Measurements from ENCODE around the gene RETREG2. TPM values are rescaled to one million over a fixed set of nuclear protein-coding genes. Genes with fewer than 3 reads are reported as not detected.

RETREG2 gene
- total and polyA plus RNA-seq, 11 donors = 13.4 to 56.0 (median 38.2) TPM

GRCh38 chr2:219209236-219210195 lies 31.4 kb downstream of the RETREG2 start:
- peaks cover 0 to 25% (median 17%) of the 10 kb centered on the region in 12 donors for H3K4me1 ChIP-seq
- no peaks in the 10 kb centered on the region for H3K9me3 ChIP-seq
- intact Hi-C loops (cut with DNase I) = loop anchor here in 7 of 10 donors (5.0 kb wide), 3 partner anchors 37 to 47 kb away; partner anchors contain the start of genes NHEJ1 (in 3 of the 7) and SLC23A3 (in 3 of the 7)
- 77 to 81% (median 80%) methylated on average over 13 to 18 of the region's 18 CpGs for WGBS, 4 donors
- DNase-seq (peak in 1 of 5 donors; percentile 4), ATAC-seq (no peak)
- no peak for TF ChIP-seq POLR2A (IDR thresholded peaks at IDR 0.05)
- TF ChIP-seq CTCF (IDR thresholded peaks at IDR 0.05) = no peak
- peaks cover 0 to 63% (median 53%) of the 10 kb centered on the region in 9 donors for H3K36me3 ChIP-seq
- no peak overlapping the region for H3K4me3 ChIP-seq
- no peaks in the 10 kb centered on the region for H3K27me3 ChIP-seq
- H3K27ac ChIP-seq = no peak overlapping the region

DNA sequence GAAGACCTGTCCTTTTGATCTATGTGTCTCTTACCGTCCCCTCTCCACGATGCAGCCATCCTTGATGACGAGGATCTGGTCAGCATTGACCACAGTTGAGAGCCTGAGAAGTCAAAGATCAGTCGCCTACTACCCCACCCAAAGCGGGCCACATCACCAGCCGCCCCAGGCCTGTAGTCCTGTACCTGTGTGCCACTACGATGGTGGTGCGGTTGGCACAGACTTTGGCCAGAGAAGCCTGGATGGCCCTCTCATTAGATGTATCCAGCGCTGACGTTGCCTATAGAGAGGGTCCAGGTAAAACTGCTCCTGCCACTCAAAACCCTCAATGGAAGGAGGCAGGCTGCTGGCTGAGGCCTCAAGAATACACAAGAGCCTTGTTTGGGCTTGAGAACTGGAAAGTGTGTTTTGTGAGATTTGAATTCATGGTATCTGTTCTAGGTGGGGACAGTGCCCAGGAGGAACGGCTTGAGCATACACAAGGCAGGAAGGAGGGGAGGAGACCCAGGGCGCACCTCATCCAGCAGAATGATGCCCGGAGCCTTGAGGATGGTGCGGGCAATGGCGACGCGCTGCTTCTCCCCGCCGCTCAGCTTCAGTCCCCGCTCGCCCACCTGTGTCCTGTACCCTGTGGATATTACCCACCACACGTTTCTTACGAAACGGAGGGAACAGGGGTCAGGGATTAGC lies 32.3 kb downstream of the RETREG2 start:
- Histone ChIP-seq H3K4me3 (no peak overlapping the region), H3K27ac (no peak overlapping the region), H3K36me3 (peaks cover 0 to 71% (median 62%) of the 10 kb centered on the region in 9 donors), H3K9me3 (no peaks in the 10 kb centered on the region), H3K27me3 (no peaks in the 10 kb centered on the region), H3K4me1 (peaks cover 0 to 25% (median 17%) of the 10 kb centered on the region in 12 donors)
- WGBS, 4 donors = 91 to 95% (median 94%) methylated on average over 24 of the region's 24 CpGs
- intact Hi-C loops (cut with DNase I) = no loop called here
- ATAC-seq (no peak), DNase-seq (peak in 1 of 5 donors; percentile 3)
- no peak for TF ChIP-seq CTCF (IDR thresholded peaks at IDR 0.05)
- no peak for TF ChIP-seq POLR2A (IDR thresholded peaks at IDR 0.05)

GRCh38 chr2:219210886-219211362 lies 32.8 kb downstream of the RETREG2 start:
- ATAC-seq (no peak), DNase-seq (peak in 1 of 5 donors; percentile 2)
- Histone ChIP-seq H3K27me3 (no peaks in the 10 kb centered on the region), H3K4me1 (peaks cover 0 to 23% (median 16%) of the 10 kb centered on the region in 12 donors), H3K4me3 (no peak overlapping the region), H3K9me3 (no peaks in the 10 kb centered on the region), H3K36me3 (peaks cover 0 to 77% (median 65%) of the 10 kb centered on the region in 9 donors), H3K27ac (peak overlapping the region in 1 of 12 donors; percentile 2)
- TF ChIP-seq POLR2A (IDR thresholded peaks at IDR 0.05) (no peak), CTCF (IDR thresholded peaks at IDR 0.05) (no peak)
- intact Hi-C loops (cut with DNase I) = no loop called here
- WGBS, 4 donors = 91 to 96% (median 91%) methylated on average over 8 to 9 of the region's 9 CpGs

GRCh38 chr2:219213026-219213415 lies 34.9 kb downstream of the RETREG2 start:
- no peak for TF ChIP-seq CTCF (IDR thresholded peaks at IDR 0.05)
- TF ChIP-seq POLR2A (IDR thresholded peaks at IDR 0.05) = no peak
- Histone ChIP-seq H3K4me1 (peaks cover 0 to 28% (median 16%) of the 10 kb centered on the region in 12 donors), H3K9me3 (no peaks in the 10 kb centered on the region), H3K27ac (no peak overlapping the region), H3K4me3 (no peak overlapping the region), H3K27me3 (no peaks in the 10 kb centered on the region), H3K36me3 (peaks cover 0 to 78% (median 64%) of the 10 kb centered on the region in 9 donors)
- 75 to 84% (median 82%) methylated on average over 8 of the region's 8 CpGs for WGBS, 4 donors
- DNase-seq = no peak
- no peak for ATAC-seq
- intact Hi-C loops (cut with DNase I) = no loop called here

All from heart left ventricle (tissue), 16 donors.